ENCODE measurements around the gene PPFIBP2. TPM values are rescaled to one million over a fixed set of nuclear protein-coding genes. Genes with fewer than 3 reads are reported as not detected.

Gene PPFIBP2
- total and polyA plus RNA-seq, 2 of the 13 experiments (the other 11 are each of a cell fraction or from before 2014, with no cell fraction given): 15.0 to 52.5 TPM

- TF ChIP-seq ZNF329 (CRISPR knock-in tag; IDR thresholded peaks at IDR 0.05; ENCODE audit: low read depth): no peak
- peak; percentile 87 for TF ChIP-seq SMC3 (IDR thresholded peaks at IDR 0.05; ENCODE audit: low read length)
- TF ChIP-seq SIN3A (IDR thresholded peaks at IDR 0.05; ENCODE audit: borderline replicate concordance, low read depth, low read length): 0 out of 2 replicates have a peak, but pooled peaks have one; percentile 21
- no peak for TF ChIP-seq ZNF431 (CRISPR knock-in tag; IDR thresholded peaks at IDR 0.05; ENCODE audit: borderline replicate concordance, low read depth)
Observed at GRCh38 chr11:7548659-7549274, 35.0 kb downstream of the PPFIBP2 start (continued).

DNA sequence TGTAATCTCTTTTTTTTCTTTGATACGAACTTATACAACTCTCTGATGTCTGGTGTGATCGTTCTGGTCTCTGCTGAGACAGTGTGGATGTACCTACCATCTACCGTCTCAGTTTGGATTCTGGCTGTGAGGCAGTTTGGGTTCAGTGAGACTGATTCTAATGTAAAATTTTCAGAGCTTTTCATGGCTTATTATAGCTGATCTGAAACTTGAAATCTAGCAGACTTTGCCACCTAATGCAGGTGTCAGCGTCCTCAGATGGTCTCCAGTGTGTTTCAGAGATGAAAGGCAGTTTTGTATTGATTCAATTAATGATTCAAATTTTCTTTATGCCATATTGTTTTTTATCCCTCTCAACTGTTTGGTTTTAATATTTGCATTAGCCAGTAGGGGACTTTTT is 35.9 kb downstream of the PPFIBP2 start:
- in situ Hi-C loops (cut with HindIII; ENCODE audit: extremely low pct_ligation_motif_present, low pct_unique_long_range_greater_than_20kb): no loop called here
- peaks cover 0 to 6% of the 10 kb centered on the region in 2 experiments; a peak in 1 of 5 replicates for H3K36me3 ChIP-seq (replicated peaks in 1 of 2; ENCODE audit: control insufficient read depth in 1 of 2, insufficient read depth in 2 of 2, low read length in 2 of 2)
- H3K4me2 ChIP-seq (ENCODE audit: low read depth, low read length): no peak overlapping the region
- H3K27me3 ChIP-seq (ENCODE audit: control insufficient read depth in 1 of 2, insufficient read depth in 2 of 2, low read length in 2 of 2): no peaks in the 10 kb centered on the region; a peak in 1 of 5 replicates
- no peak overlapping the region for H3K9ac ChIP-seq (ENCODE audit: insufficient read depth, low read depth, low read length)
- H3K79me2 ChIP-seq (ENCODE audit: insufficient read depth, low read length): no peaks in the 10 kb centered on the region
- FAIRE-seq (no peak), ATAC-seq (no peak), DNase-seq (ENCODE audit: low spot score) (no peak)
- H3K27ac ChIP-seq (ENCODE audit: extremely low read length, insufficient read depth, low read length): no peak overlapping the region
- 72% methylated on average over 4 of the region's 4 CpGs for WGBS (ENCODE audit: low lambda C conversion rate)
- peaks cover 9% of the 10 kb centered on the region for H3K4me1 ChIP-seq (ENCODE audit: insufficient read depth, low read length)
- BruUV-seq (replicated peaks): no TSS peak
- no peak overlapping the region for H2AFZ ChIP-seq (ENCODE audit: low read length)
- H4K20me1 ChIP-seq (ENCODE audit: insufficient read depth, low read length): no peaks in the 10 kb centered on the region
- intact Hi-C loops (cut with micrococcal nuclease; ENCODE audit: unreplicated experiment): loop anchor here (1.0 to 2.0 kb wide), 2 partner anchors 37 to 116 kb away; partner anchors contain the start of gene PPFIBP2
- H3K4me3 ChIP-seq (replicated peaks in 1 of 3; ENCODE audit: insufficient read depth in 1 of 3, low read depth in 2 of 3, low read length in 3 of 3): no peak overlapping the region
- ChIA-PET POLR2A (no interaction called here), CTCF (ENCODE audit: low intra/inter-chr PET ratio, low total read pairs) (interaction anchor here (0.7 to 1.7 kb wide), 3 partner anchors 80 to 116 kb away, joined by 3 to 9 read pairs (median 3); no protein-coding TSS in a partner anchor)
- no peaks in the 10 kb centered on the region for H3K9me3 ChIP-seq (ENCODE audit: low read length)
- TF ChIP-seq ZNF891 (CRISPR knock-in tag; IDR thresholded peaks at IDR 0.05) (no peak), SP1 (IDR thresholded peaks at IDR 0.05) (no peak), SP1 (CRISPR knock-in tag; IDR thresholded peaks at IDR 0.05) (no peak), MAF1 (CRISPR knock-in tag; IDR thresholded peaks at IDR 0.05; ENCODE audit: borderline replicate concordance) (no peak), ZNF691 (CRISPR knock-in tag; IDR thresholded peaks at IDR 0.05; ENCODE audit: borderline replicate concordance, low read depth) (no peak), NFAT5 (CRISPR knock-in tag; IDR thresholded peaks at IDR 0.05) (no peak), RBM39 (IDR thresholded peaks at IDR 0.05; ENCODE audit: low read depth, low read length, poor library complexity, severe bottlenecking) (no peak)
